Measurements from ENCODE around the gene PSORS1C1. TPM values are rescaled to one million over a fixed set of nuclear protein-coding genes. Genes with fewer than 3 reads are reported as not detected.

Gene PSORS1C1
- total and polyA plus RNA-seq, 10 donors, result 0.11 to 3.4 (median 0.76) TPM; not detected in 3

GRCh38 chr6:31171931-31172905 lies 57.6 kb downstream of the PSORS1C1 start:
- Histone ChIP-seq H3K4me3 (no peak overlapping the region), H3K36me3 (peaks cover 0 to 7% (median 0%) of the 10 kb centered on the region in 6 donors), H3K4me1 (no peaks in the 10 kb centered on the region), H3K9me3 (no peaks in the 10 kb centered on the region), H3K27ac (no peak overlapping the region), H3K27me3 (replicated peaks in 1 of 7) (no peaks in the 10 kb centered on the region)
- TF ChIP-seq POLR2A (IDR thresholded peaks at IDR 0.05) (no peak), CTCF (IDR thresholded peaks at IDR 0.05 in 8 of 11, conservative IDR thresholded peaks at IDR 0.05 in 3 of 11) (no peak), POLR2AphosphoS5 (IDR thresholded peaks at IDR 0.05) (no peak)
- intact Hi-C loops (cut with DNase I; ENCODE audit: low total_unique reads), result no loop called here
- 58 to 74% (median 72%) methylated on average over 14 to 16 of the region's 16 CpGs for WGBS, 5 donors
- no peak for DNase-seq

GRCh38 chr6:31172973-31173384 lies 58.4 kb downstream of the PSORS1C1 start:
- DNase-seq, result no peak
- Histone ChIP-seq H3K36me3 (peaks cover 0 to 7% (median 0%) of the 10 kb centered on the region in 6 donors), H3K27me3 (replicated peaks in 1 of 7) (no peaks in the 10 kb centered on the region), H3K4me3 (no peak overlapping the region), H3K9me3 (no peaks in the 10 kb centered on the region), H3K27ac (no peak overlapping the region), H3K4me1 (peaks cover 0 to under 1% (median 0%) of the 10 kb centered on the region in 6 donors)
- no peak for TF ChIP-seq POLR2A (IDR thresholded peaks at IDR 0.05)
- no peak for TF ChIP-seq POLR2AphosphoS5 (IDR thresholded peaks at IDR 0.05)
- no peak for TF ChIP-seq CTCF (IDR thresholded peaks at IDR 0.05 in 8 of 11, conservative IDR thresholded peaks at IDR 0.05 in 3 of 11)
- intact Hi-C loops (cut with DNase I; ENCODE audit: low total_unique reads), result no loop called here
- WGBS, 5 donors, result 69 to 94% (median 78%) methylated on average over 5 of the region's 5 CpGs

- WGBS, 5 donors, result 80 to 95% (median 82%) methylated on average over 2 to 3 of the region's 3 CpGs
- H3K27me3 ChIP-seq (replicated peaks in 1 of 7), result no peaks in the 10 kb centered on the region
- no peak overlapping the region for H3K27ac ChIP-seq
- intact Hi-C loops (cut with DNase I; ENCODE audit: low total_unique reads), result no loop called here
- no peak for DNase-seq
- H3K9me3 ChIP-seq, result no peaks in the 10 kb centered on the region
- H3K36me3 ChIP-seq, result peaks cover 0 to 7% (median 0%) of the 10 kb centered on the region in 6 donors
- H3K4me1 ChIP-seq, result peaks cover 0 to 4% (median 1%) of the 10 kb centered on the region in 6 donors
- TF ChIP-seq POLR2AphosphoS5 (IDR thresholded peaks at IDR 0.05) (no peak), POLR2A (IDR thresholded peaks at IDR 0.05) (no peak)
- H3K4me3 ChIP-seq, result no peak overlapping the region
Observed at GRCh38 chr6:31173406-31173805, 58.8 kb downstream of the PSORS1C1 start.

GRCh38 chr6:31174378-31174777 lies 59.8 kb downstream of the PSORS1C1 start:
- H3K27me3 ChIP-seq (replicated peaks in 1 of 7), result no peaks in the 10 kb centered on the region
- DNase-seq, result no peak
- intact Hi-C loops (cut with DNase I; ENCODE audit: low total_unique reads), result no loop called here

More at GRCh38 chr6:31174378-31174777, 59.8 kb downstream of the PSORS1C1 start:
- Histone ChIP-seq H3K27ac (no peak overlapping the region), H3K36me3 (peaks cover 0 to 7% (median 0%) of the 10 kb centered on the region in 6 donors), H3K4me3 (no peak overlapping the region), H3K9me3 (no peaks in the 10 kb centered on the region), H3K4me1 (peaks cover 0 to 14% (median 6%) of the 10 kb centered on the region in 6 donors)
- WGBS, 5 donors, result 80 to 94% (median 86%) methylated on average over 5 of the region's 5 CpGs
- TF ChIP-seq CTCF (IDR thresholded peaks at IDR 0.05 in 8 of 11, conservative IDR thresholded peaks at IDR 0.05 in 3 of 11) (no peak), POLR2AphosphoS5 (IDR thresholded peaks at IDR 0.05) (no peak), POLR2A (IDR thresholded peaks at IDR 0.05) (no peak)

All from spleen (tissue), 11 donors.